Activated T-cell treated with anti-CD3 and anti-CD28 coated beads for 48 hours (primary cell): ENCODE results near the gene PCGF5.
"Not testable (repeated sequence)": the region's sequence is repeated elsewhere in the genome, so short reads cannot be mapped to it uniquely, and the experiment has no call there.

ENCODE experiments used
- DNase-seq: peaks from one replicate; pipeline ENCODE4 v3.0.0-alpha.2; 2020; ENCODE audit warnings: low read depth

PCGF5 gene

DNA sequence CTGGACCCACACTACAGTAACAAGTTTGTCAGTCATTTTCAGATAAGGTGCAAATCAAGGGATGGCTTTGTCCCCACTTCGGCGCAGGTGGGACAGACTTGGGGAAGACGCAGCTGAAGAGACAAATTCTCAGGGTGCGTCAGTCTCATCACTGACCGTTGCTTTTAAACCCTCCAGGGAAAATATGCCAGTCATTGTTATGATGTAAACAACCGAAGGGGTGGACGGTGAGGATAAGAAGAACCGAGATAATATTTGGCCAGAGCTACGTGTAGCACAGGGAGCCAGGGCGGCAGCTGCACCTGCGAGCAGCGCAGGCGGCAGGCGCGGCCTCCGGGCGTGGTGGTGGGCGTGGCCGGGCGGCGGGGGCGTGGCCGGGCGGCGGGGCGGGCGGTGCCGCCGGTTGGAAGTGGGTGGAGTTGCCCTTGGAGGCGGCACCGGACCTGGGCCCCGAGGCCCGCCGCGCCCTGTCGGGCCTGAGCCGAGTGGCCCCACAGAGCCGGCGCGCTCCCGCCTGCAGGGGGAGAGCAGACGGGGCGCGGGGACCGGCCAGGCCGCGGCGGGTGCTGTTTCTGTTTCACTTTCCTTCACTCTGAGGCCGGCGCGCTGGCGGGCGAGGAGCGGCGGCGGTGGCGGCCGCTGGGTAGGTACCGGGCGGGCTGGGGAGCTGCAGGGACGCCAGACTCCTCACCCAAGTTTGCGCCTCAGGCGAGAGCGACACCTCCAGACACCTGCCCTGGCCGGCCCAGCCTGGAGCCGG, at the start of gene PCGF5:
Gene PCGF5 (plus strand): TSS at position 470 of the 760 bp plus-strand sequence. CDS start 2,209 bp downstream, outside the sequence.
- peak; percentile 93 for DNase-seq

DNA sequence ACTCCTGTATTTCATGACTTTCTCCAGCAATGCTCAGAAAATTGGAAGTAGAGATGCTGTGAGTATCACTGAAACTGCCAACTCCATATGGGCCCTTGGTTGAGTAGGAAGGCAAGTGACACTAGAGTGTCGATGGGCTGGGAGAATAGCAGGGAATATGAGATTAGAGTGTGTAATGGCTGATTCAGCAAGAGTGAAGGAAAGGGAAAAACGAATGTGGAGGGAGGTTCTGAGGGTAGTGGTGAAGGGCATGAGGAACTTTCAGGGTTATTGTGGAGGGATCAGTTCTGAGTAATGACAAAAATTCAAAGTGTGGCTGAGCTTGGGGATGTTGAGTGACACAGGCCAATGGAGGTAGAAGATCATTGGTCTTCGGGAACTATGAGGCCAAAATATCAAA, 49.0 kb upstream of the PCGF5 start:
- no peak for DNase-seq

GRCh38 chr10:91172348-91172747, 48.1 kb upstream of the PCGF5 start:
- DNase-seq: no peak

GRCh38 chr10:91185239-91185875, 35.1 kb upstream of the PCGF5 start:
- DNase-seq: no peak

DNA sequence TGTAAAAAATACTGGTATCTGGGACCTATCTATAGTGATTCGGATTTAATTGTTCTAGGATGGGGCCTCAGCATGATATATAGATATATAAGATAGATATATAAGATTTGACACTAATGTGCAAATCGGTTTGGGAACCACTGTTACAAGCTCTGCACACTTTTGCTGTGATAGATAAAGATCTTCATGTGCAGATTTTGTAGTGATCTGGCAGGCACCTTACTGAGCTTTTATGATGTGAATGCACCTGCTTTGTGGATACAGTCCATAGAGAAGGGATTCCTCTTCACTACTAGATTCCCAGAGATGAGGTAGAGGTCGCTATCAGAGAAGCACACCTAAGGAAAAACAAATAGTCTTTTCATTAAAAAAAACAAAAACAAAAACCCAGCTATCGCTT, 33.3 kb upstream of the PCGF5 start:
- no peak for DNase-seq

GRCh38 chr10:91188010-91188409, 32.5 kb upstream of the PCGF5 start:
- not testable (repeated sequence) for DNase-seq

GRCh38 chr10:91188889-91189288, 31.6 kb upstream of the PCGF5 start:
- no peak for DNase-seq

- DNase-seq: no peak
Observed at GRCh38 chr10:91190388-91190870, 30.0 kb upstream of the PCGF5 start.

DNA sequence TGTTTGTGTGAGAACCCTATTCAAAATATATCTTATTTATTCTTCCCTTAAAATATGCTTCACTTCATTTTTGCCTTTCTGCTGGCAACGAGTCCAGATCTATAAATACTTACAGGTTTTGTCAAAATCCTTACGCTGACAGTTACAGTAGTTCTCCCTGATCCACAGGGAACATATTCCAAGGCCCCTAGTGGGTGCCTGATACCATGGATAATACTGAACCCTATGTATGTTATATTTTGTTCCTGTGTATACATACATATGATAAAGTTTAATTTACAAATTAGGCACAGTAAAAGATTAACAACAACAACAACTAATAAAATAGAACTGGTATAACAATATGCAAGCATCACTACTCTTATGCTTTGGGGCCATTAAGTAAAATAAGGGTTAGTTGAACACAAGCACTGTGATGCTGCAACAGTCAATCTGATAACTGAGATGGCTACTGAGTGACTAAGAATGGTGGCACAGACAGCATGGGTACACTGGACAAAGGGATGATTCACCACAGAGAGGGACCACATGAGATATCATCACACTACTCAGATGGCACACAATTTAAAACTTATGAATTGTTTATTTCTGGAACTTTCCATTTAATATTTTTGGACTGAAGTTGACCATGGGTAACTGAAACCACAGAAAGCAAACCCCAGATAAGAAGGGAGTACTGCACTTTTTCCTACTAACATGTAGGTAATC, 29.4 kb upstream of the PCGF5 start:
- DNase-seq: no peak

- no peak for DNase-seq
Observed at GRCh38 chr10:91191584-91191919, 28.9 kb upstream of the PCGF5 start.

DNA sequence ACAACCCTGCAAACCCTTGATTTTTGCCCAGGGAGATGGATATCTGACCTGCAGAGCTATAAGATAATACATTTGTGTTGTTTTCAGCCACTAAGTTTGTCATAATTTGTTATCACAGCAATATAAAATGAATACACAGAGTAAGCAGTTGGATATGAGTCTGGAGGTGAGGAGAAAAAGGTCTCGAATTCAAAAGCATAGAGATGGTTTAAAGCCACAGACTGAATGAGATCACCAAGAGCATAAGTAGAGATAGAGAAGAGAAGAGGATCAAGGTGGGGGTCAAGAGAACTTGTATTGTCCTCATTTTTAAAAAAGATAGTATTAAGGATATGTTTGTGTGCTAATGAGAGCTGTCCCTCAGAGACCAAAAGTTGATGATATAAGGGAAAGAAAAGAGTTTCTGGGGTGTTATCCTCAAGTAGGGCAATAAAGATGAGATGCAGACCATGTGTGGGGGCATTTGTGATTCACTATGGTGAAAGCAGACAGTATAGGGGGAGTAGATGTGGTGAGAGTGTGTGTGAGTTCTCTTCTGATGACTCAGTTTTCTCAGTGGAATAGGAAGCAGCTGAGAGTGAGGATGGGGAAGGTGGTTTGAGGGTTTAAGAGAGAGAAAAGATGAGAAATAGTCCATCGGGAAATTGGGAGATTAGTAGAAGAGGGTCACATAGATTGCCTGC, 25.8 kb upstream of the PCGF5 start:
- DNase-seq: no peak

- no peak for DNase-seq
Observed at GRCh38 chr10:91196268-91197048, 24.0 kb upstream of the PCGF5 start.

DNA sequence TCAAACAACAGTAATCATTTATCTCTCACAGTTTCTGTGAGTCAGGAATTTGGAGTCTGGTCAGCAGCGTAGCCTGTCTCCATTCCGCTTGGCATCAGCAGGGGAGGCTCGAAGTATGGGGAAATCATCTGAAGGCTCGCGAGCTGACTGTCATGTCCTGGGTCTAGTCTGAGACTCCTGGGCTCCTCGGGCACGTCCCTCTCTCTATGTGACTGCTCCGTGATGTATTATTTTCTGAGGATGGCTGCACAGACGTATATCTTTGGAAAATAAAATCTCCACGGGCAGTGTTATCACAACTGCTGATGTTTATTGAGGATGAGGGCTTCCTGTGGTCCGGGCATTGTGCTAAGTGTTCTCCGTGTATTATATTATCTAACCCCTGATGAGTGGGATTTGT, 23.3 kb upstream of the PCGF5 start:
- DNase-seq: no peak

GRCh38 chr10:91198781-91199180, 21.7 kb upstream of the PCGF5 start:
- no peak for DNase-seq

DNA sequence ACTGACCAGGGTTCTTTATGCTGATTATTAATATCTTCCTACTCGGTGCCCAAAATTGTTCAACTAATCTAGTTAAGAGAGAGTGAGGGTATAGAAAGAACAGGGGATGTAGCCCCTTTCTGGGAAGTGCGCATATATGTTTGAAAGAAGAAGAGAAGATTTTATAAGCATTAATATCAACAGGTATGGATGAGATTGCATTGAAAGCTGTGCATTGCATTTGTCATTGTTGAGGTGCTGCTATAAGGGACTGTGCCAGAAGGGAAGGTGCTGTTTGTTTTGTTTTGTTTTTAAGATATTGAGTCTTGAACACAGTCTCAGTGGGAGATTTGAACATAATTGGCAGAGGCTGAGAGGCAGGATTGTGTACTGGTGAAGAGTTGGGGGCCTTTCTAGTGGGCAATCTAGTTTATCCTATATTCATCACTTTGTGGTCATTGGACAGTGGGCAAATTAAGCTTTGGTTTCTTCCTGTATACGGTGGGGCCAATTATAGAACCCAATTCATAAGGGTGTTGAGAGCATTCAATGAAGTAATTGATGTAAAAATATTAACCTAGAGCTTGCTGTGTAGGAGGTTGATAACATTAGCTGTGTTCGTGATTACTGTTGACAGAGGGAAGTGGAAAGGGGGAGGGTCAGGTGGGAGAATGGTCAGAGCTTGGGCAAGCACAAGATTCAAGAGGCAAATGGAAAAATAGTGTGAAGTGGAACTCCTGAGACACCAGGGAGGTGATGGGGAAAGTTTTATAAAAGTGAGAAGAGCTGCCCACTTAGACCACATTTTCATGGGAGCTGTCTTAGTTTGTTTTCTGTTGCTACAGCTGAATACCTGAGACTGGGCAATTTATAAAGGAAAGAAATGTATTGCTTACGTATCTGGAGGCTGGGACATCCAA, 19.9 kb upstream of the PCGF5 start:
- DNase-seq: no peak

GRCh38 chr10:91201213-91201996, 19.1 kb upstream of the PCGF5 start:
- DNase-seq: no peak

DNA sequence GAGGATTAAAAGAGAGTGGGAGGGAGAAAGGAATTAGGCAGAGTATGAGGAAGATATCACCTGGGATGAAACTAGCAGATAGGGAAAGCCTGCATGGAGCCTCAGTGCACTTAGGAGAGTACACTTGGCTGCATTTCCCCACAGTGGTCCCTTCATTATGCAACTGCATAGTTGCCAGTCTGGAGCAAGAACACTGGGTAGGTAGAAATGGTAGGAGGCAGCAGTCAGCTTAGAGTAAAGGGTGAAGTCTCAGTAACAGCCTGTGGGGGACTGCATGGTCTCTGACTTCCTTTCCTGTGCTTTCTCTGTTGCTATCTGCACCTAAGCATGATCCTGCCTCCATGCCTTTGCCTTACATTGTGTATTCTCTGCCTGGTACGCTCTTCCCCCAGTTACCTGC, 14.0 kb upstream of the PCGF5 start:
- no peak for DNase-seq

DNA sequence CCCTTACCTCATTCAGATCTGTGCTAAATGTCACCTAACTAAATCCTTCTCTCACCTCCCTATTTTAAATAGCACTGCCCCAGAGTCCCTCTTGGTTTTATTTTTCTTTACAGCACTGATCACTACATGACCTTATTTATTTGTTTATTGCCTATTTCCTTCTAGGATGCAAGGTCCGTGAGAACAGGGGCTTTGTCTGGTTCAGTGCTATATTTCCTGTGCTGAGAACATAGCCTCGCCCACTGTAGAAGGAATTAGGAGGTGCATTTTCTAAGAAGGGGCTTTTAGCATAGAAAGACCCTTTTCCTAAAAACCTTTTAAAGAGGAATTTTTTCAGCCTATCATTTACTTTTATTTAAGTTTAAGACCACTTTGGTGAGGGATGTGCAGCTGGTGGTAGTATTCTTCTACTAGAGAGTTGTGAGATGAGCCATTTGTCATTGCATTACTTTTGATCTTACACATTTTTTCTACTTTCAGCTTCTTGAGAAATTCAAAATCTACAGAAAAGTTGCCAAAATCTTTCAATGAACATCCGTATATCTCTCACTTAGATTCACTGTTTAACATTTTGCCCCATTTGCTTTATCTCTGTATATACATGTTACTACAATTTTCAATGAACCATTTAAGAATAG, 13.5 kb upstream of the PCGF5 start:
- no peak for DNase-seq

- DNase-seq: no peak
Observed at GRCh38 chr10:91208642-91209041, 11.8 kb upstream of the PCGF5 start.
